Subcutaneous abdominal adipose tissue (tissue), 5 donors: Measurements from ENCODE around the gene UPF1.

Experiments
- H3K27ac ChIP-seq: one replicate; pipeline ENCODE4 v1.7.0; 2013; ENCODE audit warnings: low read depth, mild to moderate bottlenecking, inconsistent platforms, low read length, moderate library complexity
- H3K27me3 ChIP-seq, 5 donors: one replicate each; pipeline ENCODE4 v1.7.0; 2013; ENCODE audit warnings: low read length in 5 of 5, inconsistent platforms in 1 of 5; ENCODE audit not compliant: control insufficient read depth in 5 of 5, insufficient read depth in 4 of 5
- H3K36me3 ChIP-seq, 5 donors: one replicate each; pipeline ENCODE4 v1.7.0; 2013; ENCODE audit warnings: low read length in 5 of 5; ENCODE audit not compliant: control insufficient read depth in 5 of 5, insufficient read depth in 5 of 5
- H3K4me1 ChIP-seq, 5 donors: one replicate each; pipeline ENCODE4 v1.7.0; 2013; ENCODE audit warnings: low read length in 5 of 5, mild to moderate bottlenecking in 3 of 5, moderate library complexity in 1 of 5; ENCODE audit not compliant: control insufficient read depth in 5 of 5, insufficient read depth in 5 of 5
- H3K4me3 ChIP-seq, 5 donors: one replicate each; pipeline ENCODE4 v1.7.0; 2013; ENCODE audit warnings: low read length in 5 of 5, low read depth in 1 of 5
- H3K9ac ChIP-seq, 5 donors: one replicate each; pipeline ENCODE4 v1.7.0; 2013; ENCODE audit warnings: low read length in 5 of 5, mild to moderate bottlenecking in 4 of 5, moderate library complexity in 3 of 5
- H3K9me3 ChIP-seq, 5 donors: one replicate each; pipeline ENCODE4 v1.7.0; 2013; ENCODE audit warnings: low read length in 5 of 5; ENCODE audit not compliant: control insufficient read depth in 5 of 5
- donor health status: healthy.
- donor health status: healthy.
- donor health status: healthy.
- donor health status: healthy.
- donor health status: healthy.

The UPF1 gene

GRCh38 chr19:18831524-18832305 is at the start of gene UPF1:
Gene UPF1 (plus strand): TSS chr19:18831959. CDS start chr19:18832210, 251 bp downstream.
- Histone ChIP-seq H3K9me3 (peaks cover 0 to 11% (median 5%) of the 10 kb centered on the region in 5 donors), H3K27me3 (no peaks in the 10 kb centered on the region), H3K4me1 (peaks cover 7 to 46% (median 40%) of the 10 kb centered on the region in 5 donors), H3K9ac (peak within 1 kb of the TSS; percentile 75 to 99 (median 94)), H3K4me3 (peak within 1 kb of the TSS; percentile 81 to 89 (median 84)), H3K27ac (peak within 1 kb of the TSS; percentile 84), H3K36me3 (peaks cover 0 to 4% (median 3%) of the 10 kb centered on the region in 5 donors)

GRCh38 chr19:18782559-18783225 is 49.1 kb upstream of the UPF1 start:
- Histone ChIP-seq H3K4me3 (no peak overlapping the region), H3K9me3 (no peaks in the 10 kb centered on the region), H3K27me3 (peaks cover 12 to 29% (median 28%) of the 10 kb centered on the region in 5 donors), H3K4me1 (peaks cover 0 to 22% (median 9%) of the 10 kb centered on the region in 5 donors), H3K36me3 (no peaks in the 10 kb centered on the region), H3K27ac (no peak overlapping the region), H3K9ac (no peak overlapping the region)

- peaks cover 21 to 32% (median 30%) of the 10 kb centered on the region in 5 donors for H3K27me3 ChIP-seq
- H3K9me3 ChIP-seq = no peaks in the 10 kb centered on the region
- H3K36me3 ChIP-seq = no peaks in the 10 kb centered on the region
- H3K27ac ChIP-seq = no peak overlapping the region
- H3K4me3 ChIP-seq = no peak overlapping the region
- H3K9ac ChIP-seq = no peak overlapping the region
- peaks cover 0 to 34% (median 19%) of the 10 kb centered on the region in 5 donors for H3K4me1 ChIP-seq
Observed at GRCh38 chr19:18783958-18784785, 47.6 kb upstream of the UPF1 start.

- no peak overlapping the region for H3K27ac ChIP-seq
- no peaks in the 10 kb centered on the region for H3K9me3 ChIP-seq
- peaks cover 0 to 40% (median 23%) of the 10 kb centered on the region in 5 donors for H3K4me1 ChIP-seq
- H3K36me3 ChIP-seq = no peaks in the 10 kb centered on the region
- H3K9ac ChIP-seq = no peak overlapping the region
- peaks cover 27 to 38% (median 35%) of the 10 kb centered on the region in 5 donors for H3K27me3 ChIP-seq
- no peak overlapping the region for H3K4me3 ChIP-seq
Observed at GRCh38 chr19:18784786-18785120, 47.0 kb upstream of the UPF1 start.

- H3K27me3 ChIP-seq = peaks cover 31 to 43% (median 40%) of the 10 kb centered on the region in 5 donors
- H3K4me1 ChIP-seq = peaks cover 0 to 47% (median 28%) of the 10 kb centered on the region in 5 donors
- H3K4me3 ChIP-seq = peak overlapping the region in 3 of 5 donors; percentile 2 to 38 (median 22)
- H3K27ac ChIP-seq = no peak overlapping the region
- peak overlapping the region in 1 of 5 donors; percentile 41 for H3K9ac ChIP-seq
- H3K36me3 ChIP-seq = no peaks in the 10 kb centered on the region
- no peaks in the 10 kb centered on the region for H3K9me3 ChIP-seq
Observed at GRCh38 chr19:18785179-18786124, 46.3 kb upstream of the UPF1 start.

GRCh38 chr19:18788529-18789421 is 43.0 kb upstream of the UPF1 start:
- H3K27me3 ChIP-seq = peaks cover 40 to 74% (median 63%) of the 10 kb centered on the region in 5 donors

GRCh38 chr19:18789422-18789869 is 42.3 kb upstream of the UPF1 start:
- Histone ChIP-seq H3K36me3 (no peaks in the 10 kb centered on the region), H3K4me3 (peak overlapping the region in 2 of 5 donors; percentile 18 to 48), H3K9ac (no peak overlapping the region), H3K4me1 (peaks cover 0 to 56% (median 37%) of the 10 kb centered on the region in 5 donors), H3K27me3 (peaks cover 40 to 77% (median 66%) of the 10 kb centered on the region in 5 donors), H3K9me3 (no peaks in the 10 kb centered on the region), H3K27ac (no peak overlapping the region)

More at GRCh38 chr19:18788529-18789421, 43.0 kb upstream of the UPF1 start:
- peaks cover 0 to 56% (median 37%) of the 10 kb centered on the region in 5 donors for H3K4me1 ChIP-seq
- peak overlapping the region in 1 of 5 donors; percentile 14 for H3K4me3 ChIP-seq
- no peak overlapping the region for H3K27ac ChIP-seq
- no peaks in the 10 kb centered on the region for H3K9me3 ChIP-seq
- H3K36me3 ChIP-seq = no peaks in the 10 kb centered on the region
- H3K9ac ChIP-seq = no peak overlapping the region

GRCh38 chr19:18789883-18790565 is 41.7 kb upstream of the UPF1 start:
- H3K27me3 ChIP-seq = peaks cover 40 to 75% (median 66%) of the 10 kb centered on the region in 5 donors
- no peak overlapping the region for H3K27ac ChIP-seq
- H3K36me3 ChIP-seq = no peaks in the 10 kb centered on the region
- H3K4me3 ChIP-seq = peak overlapping the region in 4 of 5 donors; percentile 32 to 48 (median 42)
- no peak overlapping the region for H3K9ac ChIP-seq
- H3K9me3 ChIP-seq = no peaks in the 10 kb centered on the region
- peaks cover 0 to 52% (median 37%) of the 10 kb centered on the region in 5 donors for H3K4me1 ChIP-seq
